Gastroesophageal sphincter (tissue), 4 donors: ENCODE measurements around the gene PGAP2. TPM values are rescaled to one million over a fixed set of nuclear protein-coding genes. Genes with fewer than 3 reads are reported as not detected.
A peak's percentile ranks its signal among the peaks of the same experiment; 100 is the strongest.

Experiments used
- ATAC-seq: fragments of 150-250 bp; one replicate; pipeline ENCODE4 v1.9.1; 2016; ENCODE audit warnings: mild to moderate bottlenecking, moderate library complexity
- H3K27ac ChIP-seq, 4 donors: fragments of 200-600 bp; sonication (generic) in 3 of 4; 1 replicate in 3 of 4; 2 replicates in 1 of 4; pipeline ENCODE4 v1.5.1; 2016 to 2019
- H3K27me3 ChIP-seq: fragments of 200-600 bp; sonication (generic); one replicate; pipeline ENCODE4 v1.5.1; 2019
- H3K36me3 ChIP-seq, 2 donors: fragments of 200-600 bp; sonication (generic); one replicate each; pipeline ENCODE4 v1.5.1; 2019; ENCODE audit warnings: control low read depth in 1 of 2
- H3K4me1 ChIP-seq, 3 donors: fragments of 200-600 bp; sonication (generic); 1 replicate in 2 of 3; 2 replicates in 1 of 3; pipeline ENCODE4 v1.5.1; 2016 to 2019; ENCODE audit warnings: control low read depth in 2 of 3
- H3K4me3 ChIP-seq, 2 donors: fragments of 200-600 bp; sonication (generic); one replicate each; pipeline ENCODE4 v1.5.1; 2019; ENCODE audit warnings: mild to moderate bottlenecking in 1 of 2, moderate library complexity in 1 of 2
- H3K9me3 ChIP-seq, 3 donors: fragments of 200-600 bp; sonication (generic); one replicate each; pipeline ENCODE4 v1.5.1; 2017 to 2019; ENCODE audit warnings: control low read depth in 2 of 3
- CTCF ChIP-seq, 4 experiments: fragments of 200-600 bp in 2 of 4; fragments of 450-650 bp in 2 of 4; sonication (generic) in 1 of 4; IDR thresholded peaks; one replicate each; pipeline ENCODE4 v1.5.1; 2017 to 2019; ENCODE audit warnings: antibody characterized with exemption in 4 of 4, mild to moderate bottlenecking in 2 of 4, moderate library complexity in 2 of 4
- EP300 ChIP-seq: sonication (generic); formaldehyde crosslinking; IDR thresholded peaks from one replicate; pipeline ENCODE4 v1.6.1; 2017; ENCODE audit warnings: antibody characterized with exemption, mild to moderate bottlenecking
- POLR2A ChIP-seq, 2 donors: fragments of 450-650 bp; IDR thresholded peaks; one replicate each; pipeline ENCODE4 v1.6.1; 2017; ENCODE audit warnings: antibody characterized with exemption in 2 of 2, mild to moderate bottlenecking in 2 of 2, moderate library complexity in 1 of 2
- POLR2AphosphoS5 ChIP-seq: sonication (generic); formaldehyde crosslinking; IDR thresholded peaks from one replicate; pipeline ENCODE4 v1.6.1; 2017; ENCODE audit warnings: antibody characterized with exemption
- WGBS, 2 donors: methylation state at CpG; one replicate each; pipeline ENCODE4 v1.1.5; 2018; ENCODE audit warnings: low coverage in 1 of 2; 5-methylcytosine and 5-hydroxymethylcytosine counted together
- total RNA-seq, 4 donors: library from RNA; depleted of rRNA; stranded (reverse); fragments of >200 nt; gene quantifications; one replicate each; pipeline ENCODE4 v1.1.0, GENCODE V29; 2016

The PGAP2 gene
- total RNA-seq, 4 donors from 2014 or later, result 4.2 to 12.0 (median 5.1) TPM

DNA sequence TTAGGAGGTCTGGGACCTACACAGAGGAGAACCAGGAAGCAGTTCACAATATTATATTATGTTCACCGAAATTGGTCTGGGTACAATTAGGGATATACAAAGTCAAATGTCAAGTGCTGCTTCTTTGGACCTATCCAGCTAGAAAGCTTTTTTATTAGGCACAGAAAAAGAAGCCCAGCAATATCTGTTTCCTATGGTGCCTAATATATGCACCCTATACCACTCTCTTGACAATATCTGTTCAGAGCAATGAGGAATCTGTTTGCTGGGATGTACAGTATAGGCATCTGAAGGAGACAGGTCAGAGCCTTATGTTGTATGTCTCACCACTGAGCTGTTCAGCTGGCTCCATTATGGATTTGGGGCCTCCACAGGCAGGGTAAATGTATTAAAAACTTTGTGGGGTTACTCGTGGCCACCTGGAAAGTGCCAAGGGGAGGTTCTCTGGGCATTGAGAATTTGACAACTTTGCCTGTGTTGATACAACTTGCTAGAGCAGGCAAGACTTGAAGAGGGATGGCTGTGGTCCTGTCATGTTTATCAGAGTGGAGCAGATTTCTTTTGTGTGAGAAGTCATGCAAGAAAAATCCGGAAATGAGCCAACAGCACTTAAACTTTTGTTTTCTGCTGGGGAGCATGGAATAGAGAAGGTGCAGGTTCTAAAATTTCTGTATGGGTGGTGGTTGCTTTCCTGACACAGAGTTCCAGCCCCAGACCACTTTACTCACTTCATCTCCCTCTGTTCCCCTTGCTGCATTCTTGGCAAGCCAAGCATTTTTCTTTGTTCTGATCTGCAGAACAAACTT lies 57.2 kb downstream of the PGAP2 start:
- WGBS, 2 donors, result 11 to 27% methylated on average over 2 to 3 of the region's 3 CpGs
- H3K4me3 ChIP-seq, result no peak overlapping the region
- TF ChIP-seq POLR2AphosphoS5 (no peak), CTCF (IDR thresholded peaks at IDR 0.05) (no peak), POLR2A (IDR thresholded peaks at IDR 0.05) (no peak), EP300 (no peak)

DNA sequence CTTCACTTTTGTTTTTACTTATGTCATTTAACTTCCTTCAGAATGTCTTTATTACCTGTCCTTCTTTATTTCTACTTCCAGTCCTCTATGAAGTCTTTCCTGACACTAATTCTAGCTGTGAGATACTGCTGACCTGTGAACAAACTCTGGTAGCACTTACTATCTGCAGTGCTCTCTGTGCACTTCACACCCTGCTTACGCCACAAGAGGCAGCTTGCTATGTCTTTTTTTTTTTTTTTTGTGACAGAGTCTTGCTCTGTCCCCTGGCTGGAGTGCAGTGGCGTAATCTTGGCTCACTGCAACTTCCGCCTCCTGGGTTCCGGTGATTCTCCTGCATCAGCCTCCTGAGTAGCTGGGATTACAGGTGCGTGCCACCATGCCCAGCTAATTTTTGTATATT lies 57.8 kb downstream of the PGAP2 start:
- Histone ChIP-seq H3K27me3 (no peaks in the 10 kb centered on the region), H3K4me3 (no peak overlapping the region), H3K27ac (peak overlapping the region in 2 of 4 donors; percentile 50 to 64), H3K36me3 (no peaks in the 10 kb centered on the region), H3K4me1 (peaks cover 17 to 76% (median 42%) of the 10 kb centered on the region in 3 donors), H3K9me3 (no peaks in the 10 kb centered on the region)
- ATAC-seq, result peak; percentile 30
- TF ChIP-seq CTCF (IDR thresholded peaks at IDR 0.05) (no peak), POLR2A (IDR thresholded peaks at IDR 0.05) (no peak), POLR2AphosphoS5 (no peak), EP300 (no peak)
- WGBS, 2 donors, result 80 to 82% methylated on average over 5 of the region's 5 CpGs

More for the DNA sequence above, 57.2 kb downstream of the PGAP2 start:
- Histone ChIP-seq H3K27me3 (no peaks in the 10 kb centered on the region), H3K4me1 (peaks cover 17 to 79% (median 42%) of the 10 kb centered on the region in 3 donors), H3K27ac (peak overlapping the region; percentile 35 to 64 (median 56)), H3K36me3 (no peaks in the 10 kb centered on the region), H3K9me3 (no peaks in the 10 kb centered on the region)
- ATAC-seq, result peak; percentile 24

DNA sequence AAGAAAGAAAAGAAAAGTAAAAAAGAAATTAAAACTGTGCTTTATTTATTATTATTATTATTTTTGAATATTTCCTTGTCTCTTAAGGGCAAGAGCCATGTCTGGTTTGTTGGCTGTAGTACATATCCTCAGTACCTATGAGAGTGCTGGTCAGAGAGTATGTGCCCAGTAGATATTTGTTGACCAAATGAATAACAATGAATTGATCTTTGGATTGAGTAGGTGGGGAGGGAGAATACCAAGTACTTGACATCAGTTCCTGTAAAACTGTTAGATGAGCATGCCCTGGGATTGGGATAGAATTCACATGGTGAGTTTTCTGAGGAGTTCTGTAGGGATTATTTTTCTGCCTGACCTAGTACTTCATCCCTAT lies 58.5 kb downstream of the PGAP2 start:
- H3K36me3 ChIP-seq, result no peaks in the 10 kb centered on the region
- no peak overlapping the region for H3K4me3 ChIP-seq
- peak overlapping the region in 3 of 4 donors; percentile 50 to 64 (median 52) for H3K27ac ChIP-seq
- H3K9me3 ChIP-seq, result no peaks in the 10 kb centered on the region
- H3K4me1 ChIP-seq, result peaks cover 17 to 76% (median 37%) of the 10 kb centered on the region in 3 donors
- ATAC-seq, result no peak
- no peaks in the 10 kb centered on the region for H3K27me3 ChIP-seq
- no peak for TF ChIP-seq POLR2AphosphoS5
- TF ChIP-seq CTCF (IDR thresholded peaks at IDR 0.05), result no peak
- no peak for TF ChIP-seq EP300

DNA sequence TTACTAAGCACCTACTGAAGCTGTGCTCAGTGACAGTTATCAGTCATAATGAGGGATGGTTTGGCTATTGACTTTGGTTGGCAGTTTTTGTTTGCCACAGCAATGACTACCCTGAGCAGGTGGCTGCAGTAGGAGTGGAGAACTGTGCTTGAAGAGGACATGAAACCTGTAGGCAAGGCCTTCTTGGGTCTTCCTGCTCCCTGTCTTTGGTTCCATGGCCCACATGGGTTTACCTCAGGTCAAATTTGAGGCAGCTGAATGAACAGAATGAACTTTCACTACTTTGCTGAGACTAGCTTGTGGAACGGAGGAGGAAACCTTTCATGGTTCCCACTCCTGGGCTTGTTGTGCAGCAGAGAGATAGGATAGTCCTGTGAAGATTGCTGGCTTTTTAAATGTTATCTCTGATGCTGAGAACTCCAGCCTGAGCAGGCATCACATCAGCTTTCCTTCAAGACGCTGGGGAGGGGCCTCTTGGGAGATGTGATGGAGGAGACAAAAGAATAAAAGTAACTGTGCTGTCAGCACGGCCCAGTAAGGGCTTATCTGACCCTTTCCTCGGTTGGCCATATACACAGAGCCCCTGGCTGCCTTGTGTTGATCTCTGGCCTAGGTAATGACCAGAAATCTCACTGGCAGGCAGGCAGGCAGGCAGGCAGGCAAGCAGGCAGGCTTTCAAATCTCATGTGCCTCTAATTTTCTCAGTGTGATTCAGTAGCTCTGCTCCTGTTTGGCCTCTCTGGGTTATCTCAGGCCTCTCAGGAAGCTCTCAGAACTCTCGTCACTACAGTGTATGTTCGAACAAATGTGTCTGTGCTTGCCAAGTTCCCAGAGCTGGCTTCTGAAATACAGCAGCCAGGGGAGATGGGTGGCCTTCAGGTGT lies 59.1 kb downstream of the PGAP2 start:
- Histone ChIP-seq H3K36me3 (no peaks in the 10 kb centered on the region), H3K4me1 (peaks cover 17 to 73% (median 37%) of the 10 kb centered on the region in 3 donors), H3K9me3 (no peaks in the 10 kb centered on the region), H3K27ac (peak overlapping the region in 3 of 4 donors; percentile 50 to 64 (median 52)), H3K4me3 (no peak overlapping the region), H3K27me3 (no peaks in the 10 kb centered on the region)
- TF ChIP-seq POLR2A (IDR thresholded peaks at IDR 0.05) (no peak), POLR2AphosphoS5 (no peak), CTCF (IDR thresholded peaks at IDR 0.05) (no peak), EP300 (no peak)
- 0 to 40% methylated on average over 1 of the region's 6 CpGs for WGBS, 2 donors
- ATAC-seq, result peak; percentile 60
